Neural cell (in vitro differentiated cells): ENCODE measurements around the gene MYBPC2. TPM values are rescaled to one million over a fixed set of nuclear protein-coding genes. Genes with fewer than 3 reads are reported as not detected.
A peak's percentile ranks its signal among the peaks of the same experiment; 100 is the strongest.

Experiments
- H2AFZ ChIP-seq: fragments of 200-600, 300-800 bp; sonication (generic), shearing (Covaris generic); 2 replicates; pipeline ENCODE4 v1.6.0; 2014; ENCODE audit warnings: low read depth, mild to moderate bottlenecking, antibody characterized with exemption, low read length, moderate library complexity
- H3F3A ChIP-seq: fragments of 200-600 bp; shearing (Covaris generic); 2 replicates; pipeline ENCODE4 v1.6.1; 2016; ENCODE audit warnings: mild to moderate bottlenecking, moderate library complexity, mixed read lengths, antibody characterized with exemption, low read length; ENCODE audit not compliant: insufficient read depth, poor library complexity, severe bottlenecking
- H3K27ac ChIP-seq: fragments of 200-600, 300-800 bp; sonication (generic), shearing (Covaris generic); 2 replicates; pipeline ENCODE4 v1.5.1; 2014; ENCODE audit warnings: mild to moderate bottlenecking, low read length, moderate library complexity
- H3K27me3 ChIP-seq: fragments of 300-800, 200-600 bp; sonication (generic), shearing (Covaris generic); 2 replicates; pipeline ENCODE4 v1.6.0; 2014; ENCODE audit warnings: mild to moderate bottlenecking, low read depth, low read length, moderate library complexity; ENCODE audit not compliant: insufficient read depth
- H3K36me3 ChIP-seq: fragments of 300-800, 200-600 bp; sonication (generic), shearing (Covaris generic); 2 replicates; pipeline ENCODE4 v1.5.1; 2014; ENCODE audit warnings: mild to moderate bottlenecking, antibody characterized with exemption, low read length, moderate library complexity; ENCODE audit not compliant: insufficient read depth
- H3K4me2 ChIP-seq: fragments of 300-800, 200-600 bp; sonication (generic), shearing (Covaris generic); 2 replicates; pipeline ENCODE4 v1.6.0; 2014; ENCODE audit warnings: mild to moderate bottlenecking, low read length
- H3K4me3 ChIP-seq: fragments of 300-800, 200-600 bp; sonication (generic), shearing (Covaris generic); 2 replicates; pipeline ENCODE4 v1.5.1; 2014; ENCODE audit warnings: mild to moderate bottlenecking, low read length, moderate library complexity
- H3K79me2 ChIP-seq: fragments of 200-600 bp; shearing (Covaris generic); replicated peaks from 2 replicates; pipeline ENCODE4 v1.6.0; 2014; ENCODE audit warnings: mild to moderate bottlenecking, low read length, moderate library complexity; ENCODE audit not compliant: insufficient read depth
- H3K9ac ChIP-seq: fragments of 300-800, 200-600 bp; sonication (generic), shearing (Covaris generic); 2 replicates; pipeline ENCODE4 v1.6.1; 2016; ENCODE audit warnings: mild to moderate bottlenecking, low read length, mixed read lengths
- H3K9me2 ChIP-seq: fragments of 200-600 bp; shearing (Covaris generic); 2 replicates; pipeline ENCODE4 v1.6.1; 2016; ENCODE audit warnings: mild to moderate bottlenecking, low read length, mixed read lengths; ENCODE audit not compliant: insufficient read depth
- H3K9me3 ChIP-seq: fragments of 200-600, 300-800 bp; sonication (generic), shearing (Covaris generic); 2 replicates; pipeline ENCODE4 v1.6.1; 2016; ENCODE audit warnings: mild to moderate bottlenecking, mixed run types, low read length, moderate library complexity, mixed read lengths
- H4K20me1 ChIP-seq: fragments of 200-600 bp; shearing (Covaris generic); 2 replicates; pipeline ENCODE4 v1.6.1; 2016; ENCODE audit warnings: mild to moderate bottlenecking, mixed run types; ENCODE audit not compliant: insufficient read depth
- EP300 ChIP-seq: fragments of 450-650 bp; conservative IDR thresholded peaks from 2 replicates; pipeline ENCODE4 v1.6.1; 2014; ENCODE audit warnings: antibody characterized with exemption, mild to moderate bottlenecking, moderate library complexity; ENCODE audit not compliant: poor library complexity, severe bottlenecking
- EZH2 ChIP-seq: fragments of 200-600, 300-800 bp; shearing (Covaris generic), sonication (generic); IDR thresholded peaks from 2 replicates; pipeline ENCODE4 v1.6.1; 2014; ENCODE audit warnings: antibody characterized with exemption, low read length, borderline replicate concordance, mild to moderate bottlenecking; ENCODE audit not compliant: insufficient read depth, poor library complexity, severe bottlenecking
- MXI1 ChIP-seq: fragments of 450-650 bp; conservative IDR thresholded peaks from 2 replicates; pipeline ENCODE4 v1.6.1; 2014; ENCODE audit warnings: antibody characterized with exemption, mild to moderate bottlenecking; ENCODE audit not compliant: poor library complexity, severe bottlenecking
- POLR2AphosphoS5 ChIP-seq: IDR thresholded peaks from 2 replicates; pipeline ENCODE4 v1.6.1; 2012
- RAD21 ChIP-seq: fragments of 450-650 bp; conservative IDR thresholded peaks from 2 replicates; pipeline ENCODE4 v1.6.1; 2014; ENCODE audit warnings: antibody characterized with exemption, mild to moderate bottlenecking, moderate library complexity
- SMC3 ChIP-seq: fragments of 450-650 bp; conservative IDR thresholded peaks from 2 replicates; pipeline ENCODE4 v1.6.1; 2014; ENCODE audit warnings: antibody characterized with exemption, mild to moderate bottlenecking, moderate library complexity; ENCODE audit not compliant: poor library complexity
- TAF1 ChIP-seq: IDR thresholded peaks from 2 replicates; pipeline ENCODE4 v1.6.1; 2012; ENCODE audit warnings: low read depth
- polyA plus RNA-seq: library from polyadenylated mRNA; depleted of rRNA; stranded (reverse); fragments of >200 nt; gene quantifications from 2 replicates; pipeline ENCODE4 v1.2.3, GENCODE V29; 2014
- TF ChIP-seq, protein P1 (sequence below): fragments of 450-650 bp; IDR thresholded peaks from 2 replicates; pipeline ENCODE4 v1.5.1; 2014; ENCODE audit warnings: antibody characterized with exemption, mild to moderate bottlenecking, moderate library complexity; ENCODE audit not compliant: poor library complexity, severe bottlenecking
- TF ChIP-seq, protein P2 (sequence below): IDR thresholded peaks from 2 replicates; pipeline ENCODE4 v1.6.1; 2012; ENCODE audit warnings: borderline replicate concordance

MYBPC2 gene
- polyA plus RNA-seq, 1 donor from 2014 or later = not detected

DNA sequence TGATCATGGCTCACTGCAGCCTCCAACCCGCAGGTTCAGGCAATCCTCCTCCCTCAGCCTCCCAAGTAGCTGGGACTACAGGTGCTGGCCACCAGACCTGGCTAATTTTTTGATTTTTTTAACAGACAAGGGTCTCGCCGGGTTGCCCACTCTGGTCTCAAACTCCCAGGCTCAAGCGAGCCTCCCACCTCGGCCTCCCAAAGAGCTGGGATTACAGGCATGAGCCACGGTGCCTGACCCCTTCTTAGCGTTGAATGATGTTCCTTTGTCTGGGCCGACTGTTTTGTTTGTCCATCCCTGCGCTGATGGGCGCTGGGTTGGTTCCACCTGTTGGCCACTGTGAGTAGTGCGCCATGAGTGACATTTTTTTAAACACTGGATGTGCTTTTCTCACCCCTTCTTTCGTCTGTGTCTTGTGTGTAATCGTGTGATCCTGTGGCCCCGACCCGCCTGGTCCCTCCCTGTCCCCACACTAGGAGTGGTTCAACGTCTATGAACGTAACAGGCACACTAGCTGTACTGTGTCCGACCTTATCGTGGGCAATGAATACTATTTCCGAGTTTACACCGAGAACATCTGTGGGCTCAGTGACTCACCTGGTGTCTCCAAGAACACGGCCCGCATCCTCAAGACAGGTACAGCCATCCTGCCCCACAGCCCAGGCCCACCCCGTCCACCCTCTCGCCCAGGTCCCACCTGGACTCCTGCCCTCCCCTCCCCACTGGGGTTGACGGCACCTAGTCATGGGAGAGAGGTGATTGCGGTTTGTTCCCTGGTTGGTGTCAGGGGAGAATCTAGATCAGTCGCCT lies 28.6 kb downstream of the MYBPC2 start:
- H3K9me3 ChIP-seq = no peaks in the 10 kb centered on the region
- H3K9me2 ChIP-seq = no peaks in the 10 kb centered on the region
- H2AFZ ChIP-seq = no peak overlapping the region
- no peaks in the 10 kb centered on the region for H3K27me3 ChIP-seq
- H4K20me1 ChIP-seq = no peaks in the 10 kb centered on the region
- H3K79me2 ChIP-seq = no peaks in the 10 kb centered on the region
- no peak overlapping the region for H3K4me2 ChIP-seq
- no peak overlapping the region for H3K9ac ChIP-seq
- H3K27ac ChIP-seq = no peak overlapping the region
- TF ChIP-seq POLR2AphosphoS5 = no peak
- TF ChIP-seq, protein P1, sequence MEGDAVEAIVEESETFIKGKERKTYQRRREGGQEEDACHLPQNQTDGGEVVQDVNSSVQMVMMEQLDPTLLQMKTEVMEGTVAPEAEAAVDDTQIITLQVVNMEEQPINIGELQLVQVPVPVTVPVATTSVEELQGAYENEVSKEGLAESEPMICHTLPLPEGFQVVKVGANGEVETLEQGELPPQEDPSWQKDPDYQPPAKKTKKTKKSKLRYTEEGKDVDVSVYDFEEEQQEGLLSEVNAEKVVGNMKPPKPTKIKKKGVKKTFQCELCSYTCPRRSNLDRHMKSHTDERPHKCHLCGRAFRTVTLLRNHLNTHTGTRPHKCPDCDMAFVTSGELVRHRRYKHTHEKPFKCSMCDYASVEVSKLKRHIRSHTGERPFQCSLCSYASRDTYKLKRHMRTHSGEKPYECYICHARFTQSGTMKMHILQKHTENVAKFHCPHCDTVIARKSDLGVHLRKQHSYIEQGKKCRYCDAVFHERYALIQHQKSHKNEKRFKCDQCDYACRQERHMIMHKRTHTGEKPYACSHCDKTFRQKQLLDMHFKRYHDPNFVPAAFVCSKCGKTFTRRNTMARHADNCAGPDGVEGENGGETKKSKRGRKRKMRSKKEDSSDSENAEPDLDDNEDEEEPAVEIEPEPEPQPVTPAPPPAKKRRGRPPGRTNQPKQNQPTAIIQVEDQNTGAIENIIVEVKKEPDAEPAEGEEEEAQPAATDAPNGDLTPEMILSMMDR = peak; percentile 66
- TF ChIP-seq RAD21 = peak; percentile 51
- no peak for TF ChIP-seq EZH2
- TF ChIP-seq SMC3 = peak; percentile 57
- TF ChIP-seq EP300 = no peak
- no peak for TF ChIP-seq MXI1
- H3K4me3 ChIP-seq = no peak overlapping the region
- no peaks in the 10 kb centered on the region for H3K36me3 ChIP-seq
- H3F3A ChIP-seq = no peaks in the 10 kb centered on the region

DNA sequence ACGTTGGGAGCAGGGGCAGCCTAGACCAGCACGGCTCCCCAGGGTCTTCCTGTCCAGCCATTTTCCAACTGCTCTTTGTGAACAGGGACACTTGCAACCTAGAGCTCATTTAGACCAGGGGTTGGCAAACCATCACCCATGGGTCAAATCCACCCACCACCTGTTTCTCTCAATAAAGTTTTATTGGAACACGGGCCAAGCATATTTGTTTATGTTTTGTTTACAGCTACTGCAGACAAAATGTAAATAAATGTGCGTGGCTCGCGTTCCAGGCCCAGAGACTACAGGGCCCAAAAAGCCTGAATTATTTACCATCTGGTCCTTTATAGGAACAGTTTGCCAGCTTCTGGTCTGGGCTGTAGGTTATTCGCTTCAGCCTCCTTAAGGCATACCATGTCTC lies 30.3 kb downstream of the MYBPC2 start:
- H4K20me1 ChIP-seq = no peaks in the 10 kb centered on the region
- H3K27me3 ChIP-seq = no peaks in the 10 kb centered on the region
- no peak overlapping the region for H2AFZ ChIP-seq
- no peak overlapping the region for H3K27ac ChIP-seq
- no peaks in the 10 kb centered on the region for H3K36me3 ChIP-seq
- no peaks in the 10 kb centered on the region for H3F3A ChIP-seq
- no peaks in the 10 kb centered on the region for H3K9me2 ChIP-seq
- no peak overlapping the region for H3K9ac ChIP-seq
- no peaks in the 10 kb centered on the region for H3K79me2 ChIP-seq
- H3K9me3 ChIP-seq = no peaks in the 10 kb centered on the region
- no peak overlapping the region for H3K4me3 ChIP-seq
- TF ChIP-seq POLR2AphosphoS5 (no peak), TAF1 (no peak), MXI1 (no peak), EZH2 (no peak), RAD21 (no peak), SMC3 (no peak)
- TF ChIP-seq, protein P2, sequence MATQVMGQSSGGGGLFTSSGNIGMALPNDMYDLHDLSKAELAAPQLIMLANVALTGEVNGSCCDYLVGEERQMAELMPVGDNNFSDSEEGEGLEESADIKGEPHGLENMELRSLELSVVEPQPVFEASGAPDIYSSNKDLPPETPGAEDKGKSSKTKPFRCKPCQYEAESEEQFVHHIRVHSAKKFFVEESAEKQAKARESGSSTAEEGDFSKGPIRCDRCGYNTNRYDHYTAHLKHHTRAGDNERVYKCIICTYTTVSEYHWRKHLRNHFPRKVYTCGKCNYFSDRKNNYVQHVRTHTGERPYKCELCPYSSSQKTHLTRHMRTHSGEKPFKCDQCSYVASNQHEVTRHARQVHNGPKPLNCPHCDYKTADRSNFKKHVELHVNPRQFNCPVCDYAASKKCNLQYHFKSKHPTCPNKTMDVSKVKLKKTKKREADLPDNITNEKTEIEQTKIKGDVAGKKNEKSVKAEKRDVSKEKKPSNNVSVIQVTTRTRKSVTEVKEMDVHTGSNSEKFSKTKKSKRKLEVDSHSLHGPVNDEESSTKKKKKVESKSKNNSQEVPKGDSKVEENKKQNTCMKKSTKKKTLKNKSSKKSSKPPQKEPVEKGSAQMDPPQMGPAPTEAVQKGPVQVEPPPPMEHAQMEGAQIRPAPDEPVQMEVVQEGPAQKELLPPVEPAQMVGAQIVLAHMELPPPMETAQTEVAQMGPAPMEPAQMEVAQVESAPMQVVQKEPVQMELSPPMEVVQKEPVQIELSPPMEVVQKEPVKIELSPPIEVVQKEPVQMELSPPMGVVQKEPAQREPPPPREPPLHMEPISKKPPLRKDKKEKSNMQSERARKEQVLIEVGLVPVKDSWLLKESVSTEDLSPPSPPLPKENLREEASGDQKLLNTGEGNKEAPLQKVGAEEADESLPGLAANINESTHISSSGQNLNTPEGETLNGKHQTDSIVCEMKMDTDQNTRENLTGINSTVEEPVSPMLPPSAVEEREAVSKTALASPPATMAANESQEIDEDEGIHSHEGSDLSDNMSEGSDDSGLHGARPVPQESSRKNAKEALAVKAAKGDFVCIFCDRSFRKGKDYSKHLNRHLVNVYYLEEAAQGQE = no peak
- TF ChIP-seq, protein P1 = no peak
- H3K4me2 ChIP-seq = no peak overlapping the region
